ENCODE results near the gene PLPP2.

Gene PLPP2

GRCh38 chr19:291006-291521 is at the start of gene PLPP2:
PLPP2 (minus strand) TSS chr19:291403; CDS start chr19:291336, 67 bp downstream.
- DNase-seq: no peak

- DNase-seq: no peak
Observed at GRCh38 chr19:340620-341385, 49.6 kb upstream of the PLPP2 start.

GRCh38 chr19:339262-339887 is 48.2 kb upstream of the PLPP2 start:
- no peak for DNase-seq

- DNase-seq: no peak
Observed at GRCh38 chr19:338421-338820, 47.2 kb upstream of the PLPP2 start.

GRCh38 chr19:336067-336614 is 44.9 kb upstream of the PLPP2 start:
- no peak for DNase-seq

GRCh38 chr19:335486-336066 is 44.4 kb upstream of the PLPP2 start:
- DNase-seq: no peak

- no peak for DNase-seq
Observed at GRCh38 chr19:335072-335471, 43.9 kb upstream of the PLPP2 start.

GRCh38 chr19:334296-335071 is 43.3 kb upstream of the PLPP2 start:
- DNase-seq: no peak

- no peak for DNase-seq
Observed at GRCh38 chr19:330503-330902, 39.3 kb upstream of the PLPP2 start.

GRCh38 chr19:329876-330275 is 38.7 kb upstream of the PLPP2 start:
- DNase-seq: no peak

GRCh38 chr19:328025-328505 is 36.9 kb upstream of the PLPP2 start:
- no peak for DNase-seq

GRCh38 chr19:327291-328024 is 36.3 kb upstream of the PLPP2 start:
- DNase-seq: no peak

- DNase-seq: no peak
Observed at GRCh38 chr19:326871-327270, 35.7 kb upstream of the PLPP2 start.

- DNase-seq: no peak
Observed at GRCh38 chr19:325937-326565, 34.8 kb upstream of the PLPP2 start.

GRCh38 chr19:325173-325936 is 34.2 kb upstream of the PLPP2 start:
- DNase-seq: no peak

GRCh38 chr19:324716-325115 is 33.5 kb upstream of the PLPP2 start:
- no peak for DNase-seq

GRCh38 chr19:322616-323015 is 31.4 kb upstream of the PLPP2 start:
- DNase-seq: no peak

- no peak for DNase-seq
Observed at GRCh38 chr19:318509-318774, 27.2 kb upstream of the PLPP2 start.

- DNase-seq: no peak
Observed at GRCh38 chr19:317710-318508, 26.7 kb upstream of the PLPP2 start.

GRCh38 chr19:315811-316210 is 24.6 kb upstream of the PLPP2 start:
- no peak for DNase-seq
